ENCODE data around the gene RAB3GAP2. TPM values are rescaled to one million over a fixed set of nuclear protein-coding genes. Genes with fewer than 3 reads are reported as not detected.

RAB3GAP2 gene
- total RNA-seq, 4 donors from 2014 or later: 13.8 to 28.0 (median 20.4) TPM

DNA sequence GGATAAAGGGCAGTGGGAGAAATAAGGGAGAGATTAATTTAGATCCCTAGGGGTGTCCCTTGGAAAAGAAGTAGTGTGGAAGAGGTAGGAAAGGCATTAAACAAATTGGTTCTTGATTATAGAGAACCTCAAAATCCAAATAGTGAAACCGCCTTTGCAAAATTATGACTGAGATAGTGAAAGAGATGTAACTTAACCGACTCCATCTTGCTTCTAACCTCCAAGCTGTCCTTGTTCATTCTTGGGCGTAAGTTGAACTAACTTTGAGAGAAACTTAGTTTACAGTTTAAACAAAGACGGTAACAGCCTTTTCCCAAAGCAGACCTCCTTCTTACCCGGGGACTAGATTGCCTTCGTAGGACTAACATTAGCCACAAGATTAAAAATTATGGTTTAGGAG, 3.2 kb upstream of the RAB3GAP2 start:
- Histone ChIP-seq H3K9me3 (no peaks in the 10 kb centered on the region), H3K27ac (no peak overlapping the region), H3K4me1 (peaks cover 4 to 19% (median 14%) of the 10 kb centered on the region in 3 donors), H3K27me3 (peaks cover 0 to 16% (median 0%) of the 10 kb centered on the region in 4 donors), H3K36me3 (no peaks in the 10 kb centered on the region), H3K4me3 (no peak overlapping the region)
- intact Hi-C loops (cut with DNase I): no loop called here
- DNase-seq: no peak
- WGBS, 2 donors: 93% methylated on average over 6 of the region's 6 CpGs
- TF ChIP-seq, protein P1, sequence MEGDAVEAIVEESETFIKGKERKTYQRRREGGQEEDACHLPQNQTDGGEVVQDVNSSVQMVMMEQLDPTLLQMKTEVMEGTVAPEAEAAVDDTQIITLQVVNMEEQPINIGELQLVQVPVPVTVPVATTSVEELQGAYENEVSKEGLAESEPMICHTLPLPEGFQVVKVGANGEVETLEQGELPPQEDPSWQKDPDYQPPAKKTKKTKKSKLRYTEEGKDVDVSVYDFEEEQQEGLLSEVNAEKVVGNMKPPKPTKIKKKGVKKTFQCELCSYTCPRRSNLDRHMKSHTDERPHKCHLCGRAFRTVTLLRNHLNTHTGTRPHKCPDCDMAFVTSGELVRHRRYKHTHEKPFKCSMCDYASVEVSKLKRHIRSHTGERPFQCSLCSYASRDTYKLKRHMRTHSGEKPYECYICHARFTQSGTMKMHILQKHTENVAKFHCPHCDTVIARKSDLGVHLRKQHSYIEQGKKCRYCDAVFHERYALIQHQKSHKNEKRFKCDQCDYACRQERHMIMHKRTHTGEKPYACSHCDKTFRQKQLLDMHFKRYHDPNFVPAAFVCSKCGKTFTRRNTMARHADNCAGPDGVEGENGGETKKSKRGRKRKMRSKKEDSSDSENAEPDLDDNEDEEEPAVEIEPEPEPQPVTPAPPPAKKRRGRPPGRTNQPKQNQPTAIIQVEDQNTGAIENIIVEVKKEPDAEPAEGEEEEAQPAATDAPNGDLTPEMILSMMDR (IDR thresholded peaks at IDR 0.05): no peak
- no peak for TF ChIP-seq POLR2A (IDR thresholded peaks at IDR 0.05)

DNA sequence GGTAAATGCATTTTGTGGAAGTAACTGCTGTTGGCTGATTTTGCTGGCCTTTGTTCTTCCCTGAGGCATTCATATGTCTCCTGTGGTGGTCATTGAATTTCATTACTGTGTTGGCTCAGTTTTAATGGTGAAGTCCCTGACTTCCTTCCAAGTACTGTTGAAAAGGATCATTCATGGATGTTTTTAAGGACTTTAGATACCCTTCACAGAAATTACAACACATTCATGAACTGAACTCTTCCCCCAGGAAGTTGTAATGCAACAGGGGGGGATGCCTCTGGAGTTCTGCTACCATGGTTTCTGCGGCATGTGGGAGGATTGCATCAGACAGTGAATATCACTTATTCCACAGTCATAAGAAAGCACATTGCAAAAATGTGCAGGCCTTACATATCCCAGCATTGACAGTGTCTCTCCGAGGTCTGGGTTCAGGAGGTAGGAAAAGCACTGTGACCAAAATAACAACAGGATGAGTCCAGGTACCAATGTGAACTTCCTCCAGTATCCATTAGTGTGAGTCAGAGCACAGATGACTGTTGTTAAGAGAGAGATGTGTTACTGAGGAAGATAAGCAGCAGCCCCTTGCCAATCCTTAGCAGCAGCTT, 2.1 kb upstream of the RAB3GAP2 start:
- no peak for DNase-seq
- no peaks in the 10 kb centered on the region for H3K9me3 ChIP-seq
- peaks cover 0 to 3% (median 0%) of the 10 kb centered on the region in 3 donors for H3K36me3 ChIP-seq
- intact Hi-C loops (cut with DNase I): no loop called here
- 69 to 80% methylated on average over 2 of the region's 2 CpGs for WGBS, 2 donors
- H3K4me1 ChIP-seq: peaks cover 4 to 30% (median 23%) of the 10 kb centered on the region in 3 donors
- TF ChIP-seq, protein P1 (IDR thresholded peaks at IDR 0.05): no peak
- TF ChIP-seq POLR2A (IDR thresholded peaks at IDR 0.05): no peak
- H3K4me3 ChIP-seq: no peak overlapping the region
- H3K27me3 ChIP-seq: peaks cover 0 to 14% (median 0%) of the 10 kb centered on the region in 4 donors
- H3K27ac ChIP-seq: no peak overlapping the region

DNA sequence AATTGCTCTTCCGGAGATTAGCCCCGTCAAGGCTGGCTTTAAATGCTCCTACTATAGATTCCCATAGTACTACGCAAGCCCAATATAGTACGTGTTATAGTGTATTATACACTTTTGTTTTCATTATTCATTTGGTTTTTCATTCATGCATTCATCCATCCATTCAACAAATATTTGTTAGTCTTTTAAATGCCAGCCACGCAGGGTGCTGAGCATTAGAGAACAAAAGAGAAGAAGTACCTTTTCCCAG, 513 bp upstream of the RAB3GAP2 start:
- H3K27me3 ChIP-seq: peaks cover 0 to 9% (median 0%) of the 10 kb centered on the region in 4 donors
- no peak for TF ChIP-seq POLR2A (IDR thresholded peaks at IDR 0.05)
- TF ChIP-seq, protein P1 (IDR thresholded peaks at IDR 0.05): no peak
- peak overlapping the region; percentile 88 to 97 (median 94) for H3K27ac ChIP-seq
- no peaks in the 10 kb centered on the region for H3K9me3 ChIP-seq
- peaks cover 0 to 13% (median 0%) of the 10 kb centered on the region in 3 donors for H3K36me3 ChIP-seq
- intact Hi-C loops (cut with DNase I): no loop called here
- no peak for DNase-seq
- H3K4me3 ChIP-seq: peak overlapping the region; percentile 76 to 96 (median 84)
- WGBS, 2 donors: 2% methylated on average over 5 of the region's 5 CpGs
- peaks cover 4 to 42% (median 27%) of the 10 kb centered on the region in 3 donors for H3K4me1 ChIP-seq

GRCh38 chr1:220271706-220272046, 577 bp downstream of the RAB3GAP2 start:
- TF ChIP-seq, protein P1 (IDR thresholded peaks at IDR 0.05): no peak
- TF ChIP-seq POLR2A (IDR thresholded peaks at IDR 0.05): no peak
- peak overlapping the region; percentile 88 to 97 (median 94) for H3K27ac ChIP-seq
- peaks cover 0 to 23% (median 0%) of the 10 kb centered on the region in 3 donors for H3K36me3 ChIP-seq
- H3K27me3 ChIP-seq: peaks cover 0 to 9% (median 0%) of the 10 kb centered on the region in 4 donors
- H3K4me3 ChIP-seq: peak overlapping the region; percentile 76 to 96 (median 84)
- no peak for DNase-seq
- peaks cover 4 to 42% (median 27%) of the 10 kb centered on the region in 3 donors for H3K4me1 ChIP-seq
- no peaks in the 10 kb centered on the region for H3K9me3 ChIP-seq
- intact Hi-C loops (cut with DNase I): no loop called here
- 0% methylated on average over 12 of the region's 12 CpGs for WGBS, 2 donors

GRCh38 chr1:220269036-220269435, 3.2 kb downstream of the RAB3GAP2 start:
- no peak for DNase-seq
- Histone ChIP-seq H3K9me3 (no peaks in the 10 kb centered on the region), H3K27ac (no peak overlapping the region), H3K27me3 (no peaks in the 10 kb centered on the region), H3K4me3 (no peak overlapping the region), H3K4me1 (peaks cover 4 to 42% (median 27%) of the 10 kb centered on the region in 3 donors), H3K36me3 (peaks cover 0 to 33% (median 0%) of the 10 kb centered on the region in 3 donors)
- intact Hi-C loops (cut with DNase I): no loop called here
- 82 to 98% methylated on average over 2 of the region's 2 CpGs for whole genome bisulfite sequencing, 2 donors
- TF ChIP-seq, protein P1 (IDR thresholded peaks at IDR 0.05): no peak
- TF ChIP-seq POLR2A (IDR thresholded peaks at IDR 0.05): no peak

Measured in esophagus squamous epithelium (tissue), 5 donors.